GM19438 (cell line): ENCODE results near the gene IL1RAP.

Source experiments
- ATAC-seq: cut with Tn5 transposase; IDR thresholded peaks from one replicate; pipeline ENCODE4 v1.9.1; 2021; ENCODE audit warnings: low read depth; ENCODE audit not compliant: unreplicated experiment

IL1RAP gene

DNA sequence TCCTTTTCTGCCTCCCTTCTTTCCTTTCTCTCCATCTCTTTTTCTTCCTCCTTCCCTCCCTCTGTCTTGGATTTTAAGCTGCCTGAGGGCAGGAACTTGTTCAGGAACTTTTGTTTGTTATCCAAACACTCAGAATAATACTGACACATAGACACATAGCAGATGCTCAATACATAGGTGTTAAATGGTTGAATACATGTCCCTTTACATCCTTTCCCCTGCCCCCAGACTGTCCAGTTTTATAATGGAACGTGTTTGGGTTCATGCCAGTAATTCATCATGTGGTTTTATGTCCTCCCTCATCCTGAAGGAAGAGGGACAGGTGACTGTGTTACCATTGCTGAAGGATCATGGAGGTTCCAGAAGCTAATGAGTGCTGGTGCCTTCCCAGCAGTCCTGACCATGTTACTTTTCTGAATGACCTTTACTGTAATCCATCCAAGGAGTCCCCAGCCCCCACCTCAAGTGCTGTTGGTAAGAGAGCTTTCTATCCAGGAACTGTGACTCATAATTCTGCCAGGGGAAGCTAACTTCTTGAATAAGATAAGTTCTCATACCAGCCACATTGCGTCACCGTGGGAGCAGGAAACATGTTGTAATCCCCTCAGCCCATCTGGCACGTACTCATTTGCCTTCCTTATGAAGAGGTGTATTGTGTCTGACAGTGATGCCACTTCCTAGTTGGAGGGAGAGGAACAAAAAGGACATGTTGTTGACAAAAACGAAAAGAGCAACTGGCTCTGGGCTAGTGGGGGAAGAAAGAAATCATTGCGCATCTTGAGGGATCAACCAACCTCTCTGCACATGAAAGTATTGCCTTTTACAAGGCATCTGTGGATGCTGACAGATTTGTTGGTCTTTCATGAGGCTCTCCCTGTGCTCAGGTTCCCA is 52.4 kb downstream of the IL1RAP start:
- no peak for ATAC-seq

DNA sequence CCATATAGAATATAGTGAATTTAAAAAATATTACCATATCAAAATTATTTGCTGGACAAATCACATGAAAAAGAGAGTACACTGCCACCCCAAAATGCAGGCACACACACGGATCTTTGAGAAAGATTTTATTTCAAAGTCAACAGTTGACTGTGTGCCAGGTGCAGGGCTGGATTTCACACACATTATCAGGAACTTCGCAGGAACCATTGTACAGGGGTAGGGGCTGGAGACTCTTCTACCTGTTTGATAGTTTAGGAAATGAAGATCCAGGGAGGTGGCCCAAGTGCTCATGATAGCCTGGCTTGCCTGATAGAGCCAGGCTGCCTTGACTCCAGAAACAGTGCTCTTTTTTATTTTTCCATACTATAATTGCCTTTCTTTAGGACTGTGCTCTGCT is 54.2 kb downstream of the IL1RAP start:
- ATAC-seq, result no peak

DNA sequence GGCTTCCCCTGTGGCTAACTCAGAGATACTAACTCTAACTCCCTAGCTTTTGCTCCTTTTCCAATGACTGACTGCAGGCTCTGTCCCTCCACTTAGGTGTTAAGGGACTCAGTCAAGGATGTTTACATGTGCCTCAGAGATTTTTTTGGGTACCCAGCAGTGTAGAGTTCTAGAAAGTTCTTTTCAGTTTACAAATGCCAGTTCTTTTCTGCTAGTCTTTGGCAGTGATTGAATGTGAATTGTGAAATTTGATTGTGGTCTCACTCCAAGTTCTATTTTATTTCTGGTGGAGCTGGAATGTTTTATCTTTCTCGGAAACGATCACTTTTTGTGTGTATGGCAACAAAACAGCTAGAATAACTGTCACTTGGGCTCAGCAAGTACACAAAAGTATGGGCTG is 60.6 kb downstream of the IL1RAP start:
- ATAC-seq, result no peak

DNA sequence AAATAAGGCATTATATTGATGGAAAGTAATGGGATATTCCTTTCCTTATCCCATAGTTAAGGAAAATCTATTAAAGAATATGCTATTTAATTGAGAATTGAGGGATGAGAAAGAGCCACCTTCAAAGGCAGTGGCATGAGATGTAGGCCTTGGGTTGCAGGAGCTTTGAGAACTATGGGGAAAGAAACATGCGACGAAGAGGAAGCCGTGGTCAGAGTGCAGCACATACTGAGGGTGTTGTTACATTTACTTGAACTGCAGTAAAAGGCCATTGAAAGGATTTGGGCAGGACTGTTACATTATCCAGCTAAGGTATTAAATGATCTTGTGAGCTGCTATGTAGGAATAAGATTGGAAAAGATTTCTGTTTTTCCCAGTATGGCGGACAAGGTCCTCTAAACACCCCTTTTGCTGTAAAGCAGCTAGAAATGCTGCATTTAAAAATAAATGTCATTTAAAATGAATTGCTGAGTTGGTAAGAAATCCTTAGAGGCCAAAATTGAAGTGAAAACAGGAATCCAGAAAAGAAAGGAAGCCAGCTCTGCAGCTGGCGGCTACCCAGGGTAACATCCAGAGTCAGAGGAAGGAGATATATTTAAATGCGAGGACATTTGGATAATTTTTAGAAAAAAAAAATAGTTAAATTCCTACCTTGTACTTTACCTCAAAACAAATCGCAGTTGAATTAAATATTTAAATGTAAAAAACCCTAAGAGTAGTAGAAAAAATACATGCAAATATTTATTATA is 61.7 kb downstream of the IL1RAP start:
- no peak for ATAC-seq

DNA sequence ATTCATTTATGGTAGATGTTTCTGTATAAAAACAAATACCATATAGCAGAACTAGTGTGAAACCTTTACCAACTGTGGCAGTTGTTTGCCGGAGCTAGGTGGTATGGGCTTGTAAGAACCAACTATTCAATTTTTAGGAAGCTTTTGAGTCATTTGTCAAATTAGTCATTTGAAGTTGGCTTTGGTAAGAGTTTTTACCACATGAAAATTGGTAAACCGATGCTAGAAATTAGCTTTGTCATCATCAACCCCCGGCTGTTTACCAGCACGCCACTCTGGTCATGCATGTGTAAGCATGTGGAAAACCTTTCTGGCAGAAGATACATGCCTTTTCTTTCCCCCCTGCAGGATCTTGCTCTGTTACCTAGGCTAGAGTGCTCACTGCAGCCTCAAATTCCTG is 63.3 kb downstream of the IL1RAP start:
- no peak for ATAC-seq

DNA sequence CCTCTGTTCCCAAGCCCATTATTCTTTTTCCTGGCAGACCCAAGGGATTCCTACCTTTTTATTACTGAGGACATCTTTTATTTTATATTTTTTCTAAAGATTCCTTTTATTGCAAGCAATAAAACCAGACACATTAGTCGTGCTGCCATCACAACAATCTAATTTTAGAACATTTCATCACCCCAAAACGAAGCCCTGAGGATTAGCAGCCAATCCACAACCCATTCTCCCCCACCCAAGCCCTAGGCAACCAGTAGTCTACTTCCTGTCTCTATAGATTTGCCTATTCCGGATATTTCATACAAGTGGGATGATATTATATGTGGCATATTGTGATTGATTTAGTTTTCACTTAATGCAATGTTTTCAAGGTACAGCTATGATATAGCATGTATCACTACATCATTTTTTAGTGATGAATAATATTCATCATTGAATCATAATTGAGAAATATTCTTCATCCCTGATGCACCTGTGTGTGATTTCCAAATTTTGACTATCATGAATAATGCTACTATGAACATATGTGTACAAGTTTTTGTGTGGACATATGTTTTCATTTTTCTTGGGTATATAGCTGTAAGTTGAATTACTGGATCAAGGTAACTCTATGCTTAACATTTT is 65.7 kb downstream of the IL1RAP start:
- ATAC-seq, result no peak

DNA sequence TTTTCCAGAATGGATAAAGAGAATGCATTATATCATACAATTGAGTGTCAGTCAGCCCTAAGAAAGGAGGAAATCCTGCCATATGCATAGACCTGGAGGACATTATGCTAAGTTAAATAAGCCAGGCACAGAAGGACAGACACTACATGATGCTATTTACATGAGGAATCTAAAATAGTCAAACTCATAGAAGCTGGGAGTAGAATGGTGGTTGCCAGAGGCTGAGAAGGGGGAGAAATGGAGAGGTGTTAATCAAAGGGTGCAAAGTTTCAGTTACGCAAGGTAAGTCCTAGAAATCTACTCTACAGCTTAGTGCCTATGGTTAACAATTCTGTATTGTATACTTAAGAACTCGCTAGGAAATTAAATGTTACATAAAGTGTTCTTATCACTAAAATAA is 66.5 kb downstream of the IL1RAP start:
- no peak for ATAC-seq

DNA sequence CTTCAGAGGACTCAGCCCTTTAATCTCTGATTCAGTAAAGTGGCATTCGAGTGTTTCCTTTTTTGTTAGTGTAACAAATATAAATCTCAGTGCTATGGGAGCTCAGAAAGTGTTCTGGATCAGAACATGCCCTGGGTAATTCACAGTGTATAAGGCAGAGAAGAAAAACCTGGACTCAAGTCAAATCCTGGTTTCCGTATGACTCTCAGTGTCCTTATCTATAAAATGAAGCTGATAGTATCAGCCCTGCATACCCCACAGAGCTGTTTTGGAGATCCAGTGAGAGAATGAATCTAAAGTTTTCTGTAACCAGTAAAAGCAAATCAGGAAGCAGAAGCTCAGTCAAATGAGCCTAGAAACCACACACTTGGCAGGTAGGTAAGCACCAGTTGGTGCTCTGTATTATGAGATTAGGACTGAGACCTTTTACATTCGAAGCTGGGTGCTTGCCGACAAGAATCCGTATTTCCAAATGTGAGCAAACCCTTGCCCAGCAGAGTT is 67.2 kb downstream of the IL1RAP start:
- ATAC-seq, result no peak

DNA sequence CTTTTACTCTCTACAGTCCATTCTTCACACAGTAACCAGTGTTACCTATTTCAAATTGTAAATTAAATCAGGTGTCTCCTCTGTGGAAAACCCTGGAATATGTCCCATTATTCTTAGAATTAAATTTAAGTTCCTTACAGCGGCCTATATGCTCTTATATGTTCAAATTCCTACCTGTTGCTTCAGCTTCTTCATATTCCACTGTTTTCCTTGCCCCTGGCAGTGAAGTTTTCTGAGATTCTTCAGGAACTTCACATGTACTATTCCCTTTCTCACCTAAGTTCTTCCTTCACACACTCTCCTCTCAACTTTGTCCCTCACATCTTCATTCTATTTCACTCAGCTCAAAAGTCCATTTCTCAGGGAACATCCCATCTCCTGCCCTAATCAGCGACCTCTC is 68.8 kb downstream of the IL1RAP start:
- ATAC-seq, result no peak

DNA sequence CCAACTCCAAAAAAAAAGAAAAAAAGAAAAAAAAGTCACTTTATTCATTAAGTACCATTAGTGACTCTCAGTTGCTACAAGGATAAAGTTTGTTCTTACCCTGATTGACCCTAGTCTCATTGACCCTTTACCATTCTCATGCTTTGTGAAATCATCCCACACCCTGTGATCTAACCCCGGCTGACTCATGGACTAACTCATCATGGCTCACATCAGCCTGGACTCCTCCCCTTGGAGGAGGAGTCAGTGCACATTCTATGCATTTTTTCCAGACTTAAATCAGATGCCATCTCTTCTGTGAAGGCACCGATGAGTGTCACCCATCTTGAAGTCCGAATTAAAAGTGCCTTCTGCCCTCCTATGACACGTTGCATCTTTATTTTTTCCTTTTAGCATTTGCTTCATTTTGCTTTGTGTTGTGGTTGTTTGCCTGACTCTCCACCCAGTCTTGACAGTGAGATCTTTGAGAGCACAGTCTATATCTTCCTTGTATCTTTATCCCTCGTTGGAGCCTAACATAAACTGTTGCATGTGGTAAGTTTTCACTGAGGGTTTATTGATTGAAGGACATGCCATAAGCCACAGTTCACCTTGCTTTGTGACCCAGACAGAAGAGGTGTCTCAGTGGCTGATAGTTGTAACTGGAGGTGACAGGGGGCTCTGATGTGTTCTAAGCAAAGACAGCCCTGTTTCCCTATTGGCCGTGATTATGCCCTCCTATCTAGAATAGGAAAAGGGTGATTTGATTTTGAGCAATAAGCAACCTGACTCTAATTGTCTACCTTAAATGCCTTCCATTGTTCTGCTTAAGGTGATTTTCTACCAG is 72.1 kb downstream of the IL1RAP start:
- ATAC-seq, result no peak

DNA sequence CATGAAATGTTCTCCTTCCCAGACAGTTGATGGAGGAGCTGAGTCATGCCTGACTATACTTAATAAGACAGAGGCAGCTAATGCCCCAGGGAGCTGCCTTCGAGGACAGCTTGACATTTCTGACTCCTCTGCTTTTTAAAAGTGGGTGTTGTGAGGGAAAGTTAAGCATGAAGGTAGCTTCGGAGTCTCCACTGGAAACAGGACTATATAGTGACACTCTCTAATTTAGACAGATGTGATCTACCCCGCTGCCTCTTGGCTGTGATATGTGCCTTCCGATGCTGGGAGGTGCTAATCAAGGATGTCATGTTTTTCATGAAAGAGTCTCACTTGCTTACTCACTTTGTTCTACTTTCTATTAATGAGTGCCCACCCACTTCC is 72.7 kb downstream of the IL1RAP start:
- ATAC-seq, result no peak

DNA sequence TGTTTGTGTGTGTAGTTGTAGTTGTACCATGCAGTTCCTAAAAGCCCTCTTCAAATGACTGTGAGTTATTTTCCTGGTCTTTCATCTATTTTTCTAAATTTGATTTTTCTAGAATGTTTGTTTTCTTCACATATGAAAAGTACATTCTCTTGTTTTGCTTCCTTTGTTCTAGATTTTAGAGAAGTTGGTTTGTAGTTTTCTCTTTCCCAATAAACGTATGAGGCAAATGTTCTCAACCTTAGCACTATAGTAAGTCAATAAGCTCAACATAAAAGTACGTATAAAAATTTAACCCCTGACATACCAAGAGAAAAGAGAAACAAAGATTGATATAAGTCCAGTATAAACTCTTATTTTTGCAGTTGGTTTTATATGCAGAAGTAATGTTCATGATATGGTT is 74.7 kb downstream of the IL1RAP start:
- no peak for ATAC-seq

DNA sequence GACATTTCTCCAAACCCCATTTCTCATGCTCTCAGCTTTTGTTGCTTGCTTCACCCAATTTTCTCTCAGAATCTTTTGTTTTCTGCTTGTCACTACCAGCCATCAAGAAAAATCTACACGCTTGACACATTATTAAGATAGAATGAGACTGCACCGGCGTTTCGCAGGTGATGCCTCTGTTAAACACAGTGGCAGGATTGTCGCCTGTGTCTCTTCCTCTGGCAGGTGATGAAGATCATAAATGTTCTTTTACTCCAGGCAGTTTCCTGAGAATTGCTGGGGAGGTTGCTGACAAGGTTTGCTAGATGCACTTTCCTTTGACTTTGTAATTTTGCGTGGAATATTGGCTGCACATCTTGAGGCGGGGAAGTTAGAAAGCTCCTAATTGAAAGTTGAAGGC is 75.4 kb downstream of the IL1RAP start:
- ATAC-seq, result no peak

DNA sequence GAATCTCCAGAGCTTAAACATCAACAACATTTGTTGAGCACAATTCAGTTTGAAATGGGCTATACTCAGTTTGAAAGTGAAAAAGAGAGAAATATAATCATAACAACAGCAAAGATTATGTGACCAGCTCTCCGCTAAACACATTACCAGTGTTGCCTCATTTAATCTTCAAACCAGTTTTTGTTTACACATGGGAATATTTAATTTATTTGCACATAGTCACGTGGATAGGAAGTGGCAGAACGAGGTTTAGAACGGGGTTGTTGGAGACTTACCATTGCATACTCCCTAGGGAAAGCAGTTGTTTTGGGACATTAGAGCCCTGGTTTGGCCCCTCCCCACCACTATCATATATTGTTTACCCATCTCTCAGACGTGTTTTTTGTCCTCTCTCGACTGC is 77.2 kb downstream of the IL1RAP start:
- no peak for ATAC-seq

DNA sequence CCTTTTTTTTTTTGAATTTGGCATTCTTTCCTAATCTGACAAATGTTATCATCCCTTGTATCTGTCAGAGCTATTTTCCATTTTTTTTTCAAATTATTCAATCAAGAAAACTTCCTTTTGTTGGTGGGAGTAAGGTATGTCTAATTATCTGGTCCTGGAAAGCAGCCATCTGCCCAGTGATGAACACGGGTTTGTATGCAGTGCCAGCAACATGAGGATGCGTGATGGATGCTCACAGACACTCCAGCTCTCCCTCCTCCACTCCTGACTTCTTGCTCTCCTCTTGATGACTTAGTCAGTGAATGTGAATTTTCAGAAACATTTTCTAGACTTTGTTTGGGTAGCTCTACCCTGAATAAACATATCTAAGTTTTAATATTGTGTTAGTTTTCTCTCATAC is 79.2 kb downstream of the IL1RAP start:
- no peak for ATAC-seq

DNA sequence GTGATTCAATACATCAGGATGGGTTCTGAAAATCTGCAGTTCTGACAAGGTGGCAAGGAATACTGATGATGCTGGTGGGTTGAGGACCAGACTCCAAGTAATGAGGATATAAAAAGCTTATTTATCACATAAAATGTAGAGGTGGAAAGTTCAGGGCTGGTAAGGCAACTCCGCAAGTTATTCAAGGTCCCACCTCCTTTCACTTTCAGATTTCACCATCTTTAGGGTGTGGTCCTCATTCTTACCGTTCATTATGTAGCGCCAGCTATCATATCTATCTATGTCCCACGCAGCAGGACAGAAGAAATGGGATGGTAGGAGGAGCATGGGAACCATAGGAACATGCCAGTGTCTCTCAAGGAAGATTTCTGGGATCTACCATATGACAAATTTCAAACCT is 80.3 kb downstream of the IL1RAP start:
- ATAC-seq, result no peak

DNA sequence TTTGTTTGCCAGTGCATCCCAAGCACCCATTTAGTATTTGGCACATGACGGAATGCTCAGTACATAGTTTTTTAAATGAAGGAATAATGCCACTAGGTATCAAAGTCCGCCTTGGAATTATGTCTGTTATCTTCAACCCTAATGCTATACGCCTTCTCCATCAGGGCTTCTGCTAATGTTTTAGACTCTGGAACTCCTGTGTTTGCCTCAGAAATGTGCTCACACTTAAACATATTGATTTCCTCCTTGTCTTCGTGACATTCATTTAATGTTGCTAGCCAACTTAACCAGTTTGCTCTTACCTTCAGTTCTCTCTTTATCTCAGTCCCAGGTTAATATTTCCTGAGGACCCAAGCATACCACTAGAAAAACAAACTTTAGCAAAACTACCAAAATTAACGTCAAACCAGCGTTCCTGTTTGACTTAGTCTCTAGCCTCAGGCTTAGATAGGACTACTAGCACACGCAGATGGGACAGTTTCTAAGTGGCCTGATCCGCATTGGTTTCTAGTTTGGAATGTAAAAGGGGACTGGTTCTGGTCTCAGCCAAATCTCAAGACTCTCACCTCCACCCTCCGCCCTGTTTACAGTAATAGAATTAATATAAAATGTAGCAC is 81.4 kb downstream of the IL1RAP start:
- no peak for ATAC-seq

DNA sequence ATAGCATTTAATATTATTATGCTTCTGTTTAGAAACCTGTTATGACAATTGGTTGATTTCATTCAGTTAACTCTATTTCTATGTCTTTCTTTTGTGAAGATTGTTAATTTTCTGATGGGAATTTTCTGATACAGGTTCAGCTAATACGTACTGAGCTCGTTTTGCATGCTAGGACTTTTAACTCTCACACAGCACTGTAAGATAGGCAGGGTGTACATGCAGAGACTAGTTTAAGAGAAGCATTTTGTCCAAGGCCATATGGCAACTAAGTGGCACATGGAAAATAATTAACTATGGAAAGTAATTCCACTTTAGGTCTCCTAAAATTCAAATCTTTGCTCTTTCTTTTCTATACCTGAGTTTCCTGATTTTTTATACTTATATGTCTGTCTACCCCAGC is 81.9 kb downstream of the IL1RAP start:
- no peak for ATAC-seq

DNA sequence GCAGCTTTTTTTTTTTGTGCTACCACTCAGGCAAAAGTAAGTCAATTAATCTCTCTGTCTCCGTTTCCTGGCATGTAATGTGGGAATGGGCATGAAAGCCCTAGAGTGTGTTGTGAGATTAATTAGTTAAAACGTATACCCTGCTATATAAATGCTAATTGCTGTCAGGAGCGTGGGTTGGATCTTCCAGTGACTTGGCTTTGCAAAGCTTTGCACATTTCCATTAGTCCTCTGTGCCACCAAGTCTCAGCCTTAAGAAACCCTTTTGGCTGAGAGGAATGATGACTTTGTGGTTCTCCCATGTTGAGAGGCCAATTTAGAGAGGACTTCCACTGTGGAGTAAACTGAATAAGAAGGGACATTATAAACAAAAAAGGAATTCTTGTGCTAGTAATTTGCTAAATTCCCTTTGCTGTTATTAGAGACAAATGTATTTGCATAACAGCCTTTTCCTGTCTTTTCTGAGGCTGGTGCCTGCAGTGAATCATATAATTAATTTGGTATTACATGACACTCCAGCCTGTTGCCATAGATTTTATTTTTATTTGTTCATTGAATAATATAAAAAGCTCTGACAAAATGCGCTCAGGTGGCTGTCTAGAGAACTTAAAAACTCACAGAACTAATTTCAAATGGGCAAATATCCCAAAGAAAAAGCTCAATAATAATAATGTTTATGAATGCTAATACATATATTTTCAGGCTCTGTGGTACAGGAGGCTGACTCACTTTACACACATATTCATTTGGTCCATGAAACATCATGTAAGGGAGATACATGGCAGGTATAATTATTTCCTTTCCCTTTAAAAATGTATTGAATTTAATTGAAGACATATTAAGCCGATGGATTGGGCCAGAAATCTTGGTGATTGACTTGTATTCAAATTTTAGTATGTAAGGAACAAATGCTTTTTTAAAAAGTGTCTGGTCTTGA is 82.7 kb downstream of the IL1RAP start:
- no peak for ATAC-seq
